Liver (tissue), 9 donors: Measurements from ENCODE around the gene PLCB4. TPM values are rescaled to one million over a fixed set of nuclear protein-coding genes. Genes with fewer than 3 reads are reported as not detected.

Experiments
- DNase-seq: peaks from one replicate; pipeline ENCODE4 v3.0.0-alpha.2; 2017; ENCODE audit warnings: low spot score
- H3K27ac ChIP-seq, 2 donors: one replicate each; pipeline ENCODE4 v1.7.0; 2013; ENCODE audit warnings: inconsistent platforms in 2 of 2, low read length in 2 of 2, control low read depth in 1 of 2, low read depth in 1 of 2, mild to moderate bottlenecking in 1 of 2
- H3K27me3 ChIP-seq, 4 donors: one replicate each; pipeline versions ENCODE4 v1.6.1 to v1.7.0; 2013; ENCODE audit warnings: low read length in 3 of 4, inconsistent platforms in 1 of 4, mild to moderate bottlenecking in 1 of 4, moderate library complexity in 1 of 4; ENCODE audit not compliant: control insufficient read depth in 4 of 4, insufficient read depth in 4 of 4
- H3K36me3 ChIP-seq, 4 donors: one replicate each; pipeline versions ENCODE4 v1.6.1 to v1.7.0; 2013; ENCODE audit warnings: low read length in 3 of 4, mild to moderate bottlenecking in 3 of 4, low read depth in 1 of 4, moderate library complexity in 1 of 4; ENCODE audit not compliant: control insufficient read depth in 4 of 4, insufficient read depth in 3 of 4
- H3K4me1 ChIP-seq, 4 donors: one replicate each; pipeline versions ENCODE4 v1.6.1 to v1.7.0; 2013; ENCODE audit warnings: low read length in 3 of 4, mild to moderate bottlenecking in 3 of 4, moderate library complexity in 1 of 4; ENCODE audit not compliant: control insufficient read depth in 4 of 4, insufficient read depth in 4 of 4
- H3K4me3 ChIP-seq, 3 donors: one replicate each; pipeline versions ENCODE4 v1.6.1 to v1.7.0; 2013; ENCODE audit warnings: low read length in 3 of 3, control low read depth in 1 of 3, low read depth in 1 of 3, mild to moderate bottlenecking in 1 of 3
- H3K9ac ChIP-seq, 2 donors: one replicate each; pipeline ENCODE4 v1.7.0; 2013; ENCODE audit warnings: low read length in 2 of 2, mild to moderate bottlenecking in 2 of 2, moderate library complexity in 2 of 2, control low read depth in 1 of 2, low read depth in 1 of 2
- H3K9me3 ChIP-seq, 4 donors: one replicate each; pipeline versions ENCODE4 v1.6.1 to v1.7.0; 2013; ENCODE audit warnings: low read length in 3 of 4; ENCODE audit not compliant: control insufficient read depth in 4 of 4
- EGR1 ChIP-seq, 2 donors: IDR thresholded peaks; 2 replicates each; pipeline ENCODE4 v1.6.1; 2016 to 2018; ENCODE audit warnings: antibody characterized with exemption in 2 of 2, low read depth in 2 of 2
- FOXA1 ChIP-seq: IDR thresholded peaks from 2 replicates; pipeline ENCODE4 v1.6.1; 2016; ENCODE audit warnings: antibody characterized with exemption
- FOXA2 ChIP-seq: IDR thresholded peaks from 2 replicates; pipeline ENCODE4 v1.6.1; 2016; ENCODE audit warnings: antibody characterized with exemption
- GABPA ChIP-seq, 2 donors: IDR thresholded peaks in 1 of 2; conservative IDR thresholded peaks in 1 of 2; 2 replicates each; pipeline ENCODE4 v1.6.1; 2016; ENCODE audit warnings: antibody characterized with exemption in 2 of 2, mild to moderate bottlenecking in 1 of 2, moderate library complexity in 1 of 2
- HNF4A ChIP-seq, 2 donors: conservative IDR thresholded peaks; 2 replicates each; pipeline ENCODE4 v1.6.1; 2016; ENCODE audit warnings: antibody characterized with exemption in 2 of 2, mild to moderate bottlenecking in 2 of 2
- HNF4G ChIP-seq: IDR thresholded peaks from 2 replicates; pipeline ENCODE4 v1.6.1; 2016; ENCODE audit warnings: antibody characterized with exemption
- JUND ChIP-seq, 2 donors: IDR thresholded peaks; 2 replicates each; pipeline ENCODE4 v1.6.1; 2016; ENCODE audit warnings: antibody characterized with exemption in 2 of 2
- NR2F2 ChIP-seq: IDR thresholded peaks from 2 replicates; pipeline ENCODE4 v1.6.1; 2016; ENCODE audit warnings: antibody characterized with exemption
- RAD21 ChIP-seq, 2 donors: IDR thresholded peaks; 2 replicates each; pipeline ENCODE4 v1.6.1; 2016; ENCODE audit warnings: antibody characterized with exemption in 2 of 2, mild to moderate bottlenecking in 2 of 2
- RXRA ChIP-seq, 2 donors: IDR thresholded peaks; 2 replicates each; pipeline ENCODE4 v1.6.1; 2017 to 2018; ENCODE audit warnings: antibody characterized with exemption in 2 of 2, mild to moderate bottlenecking in 1 of 2
- SP1 ChIP-seq: IDR thresholded peaks from 2 replicates; pipeline ENCODE4 v1.6.1; 2018; ENCODE audit warnings: antibody characterized with exemption, mild to moderate bottlenecking
- TAF1 ChIP-seq: conservative IDR thresholded peaks from 2 replicates; pipeline ENCODE4 v1.6.1; 2016; ENCODE audit warnings: antibody characterized with exemption, mild to moderate bottlenecking
- YY1 ChIP-seq: IDR thresholded peaks from 2 replicates; pipeline ENCODE4 v1.6.1; 2016; ENCODE audit warnings: antibody characterized with exemption, mild to moderate bottlenecking
- polyA plus RNA-seq, 2 donors: library from polyadenylated mRNA; stranded (reverse) in 1 of 2; unstranded in 1 of 2; fragments of 200-250 nt in 1 of 2; fragments of >200 nt in 1 of 2; fragmentation: Nextera tagmentation in 1 of 2; extraction: Ambion mirVana in 1 of 2; gene quantifications; one replicate each; pipeline versions ENCODE4 v1.2.1 to v1.2.3, GENCODE V29; 2013 to 2015
- total RNA-seq, 2 donors: library from RNA; depleted of rRNA; stranded (reverse); fragments of >200 nt; gene quantifications; one replicate each; pipeline ENCODE4 v1.2.3, GENCODE V29; 2014
- TF ChIP-seq, protein P1 (sequence below): IDR thresholded peaks from 2 replicates; pipeline ENCODE4 v1.6.1; 2016; ENCODE audit warnings: antibody characterized with exemption
- TF ChIP-seq, protein P2 (sequence below): fragments of 150-350 bp; IDR thresholded peaks from 2 replicates; pipeline ENCODE4 v1.5.1; 2017; ENCODE audit warnings: improper control_type of control experiment, low read depth, low read length; ENCODE audit not compliant: missing input control
- TF ChIP-seq, protein P3 (sequence below): IDR thresholded peaks from 2 replicates; pipeline ENCODE4 v1.6.1; 2016; ENCODE audit warnings: antibody characterized with exemption
- TF ChIP-seq, protein P4 (sequence below): IDR thresholded peaks from 2 replicates; pipeline ENCODE4 v1.6.1; 2016; ENCODE audit warnings: antibody characterized with exemption, mild to moderate bottlenecking
- TF ChIP-seq, protein P5 (sequence below): IDR thresholded peaks from 2 replicates; pipeline ENCODE4 v1.6.1; 2016; ENCODE audit warnings: antibody characterized with exemption
- donor health status: healthy.
- donor health status: healthy.
- donor health status: healthy.
- donor health status: healthy.
- donor health status: healthy.

Gene PLCB4
- total and polyA plus RNA-seq, 4 donors: 0.14 to 0.67 (median 0.30) TPM

DNA sequence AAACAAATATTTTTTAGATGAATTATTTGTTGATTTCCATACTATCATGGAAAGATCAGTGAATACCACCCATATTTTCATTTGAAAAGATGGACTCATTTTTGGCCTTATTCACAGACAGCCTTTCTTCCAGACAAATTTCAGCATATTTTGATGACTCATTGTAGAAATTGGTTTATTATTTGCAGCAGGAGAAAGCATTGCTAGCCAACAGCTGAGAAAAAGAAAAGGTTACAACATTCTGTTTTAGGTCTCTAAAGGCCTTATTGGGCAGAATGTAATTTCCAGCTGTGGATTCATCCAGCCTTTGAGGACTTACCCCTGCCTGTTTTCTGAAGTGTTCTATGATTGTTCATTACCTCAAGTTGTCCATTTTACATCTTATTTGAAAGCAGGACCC lies 201.9 kb downstream of the PLCB4 start:
- Histone ChIP-seq H3K9me3 (no peaks in the 10 kb centered on the region), H3K9ac (no peak overlapping the region), H3K4me3 (no peak overlapping the region), H3K36me3 (no peaks in the 10 kb centered on the region), H3K4me1 (no peaks in the 10 kb centered on the region), H3K27ac (no peak overlapping the region), H3K27me3 (no peaks in the 10 kb centered on the region)
- no peak for DNase-seq
- TF ChIP-seq RAD21 (IDR thresholded peaks at IDR 0.05) (no peak), SP1 (no peak), FOXA1 (no peak), NR2F2 (no peak), GABPA (IDR thresholded peaks at IDR 0.05 in 1 of 2, conservative IDR thresholded peaks at IDR 0.05 in 1 of 2) (no peak), HNF4G (no peak), HNF4A (conservative IDR thresholded peaks at IDR 0.05) (no peak), RXRA (IDR thresholded peaks at IDR 0.05) (no peak), JUND (IDR thresholded peaks at IDR 0.05) (no peak), YY1 (no peak), EGR1 (IDR thresholded peaks at IDR 0.05; ENCODE audit: low read depth in 2 of 2) (no peak), FOXA2 (no peak), TAF1 (no peak)
- TF ChIP-seq, protein P1, sequence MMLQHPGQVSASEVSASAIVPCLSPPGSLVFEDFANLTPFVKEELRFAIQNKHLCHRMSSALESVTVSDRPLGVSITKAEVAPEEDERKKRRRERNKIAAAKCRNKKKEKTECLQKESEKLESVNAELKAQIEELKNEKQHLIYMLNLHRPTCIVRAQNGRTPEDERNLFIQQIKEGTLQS: no peak
- TF ChIP-seq, protein P2, sequence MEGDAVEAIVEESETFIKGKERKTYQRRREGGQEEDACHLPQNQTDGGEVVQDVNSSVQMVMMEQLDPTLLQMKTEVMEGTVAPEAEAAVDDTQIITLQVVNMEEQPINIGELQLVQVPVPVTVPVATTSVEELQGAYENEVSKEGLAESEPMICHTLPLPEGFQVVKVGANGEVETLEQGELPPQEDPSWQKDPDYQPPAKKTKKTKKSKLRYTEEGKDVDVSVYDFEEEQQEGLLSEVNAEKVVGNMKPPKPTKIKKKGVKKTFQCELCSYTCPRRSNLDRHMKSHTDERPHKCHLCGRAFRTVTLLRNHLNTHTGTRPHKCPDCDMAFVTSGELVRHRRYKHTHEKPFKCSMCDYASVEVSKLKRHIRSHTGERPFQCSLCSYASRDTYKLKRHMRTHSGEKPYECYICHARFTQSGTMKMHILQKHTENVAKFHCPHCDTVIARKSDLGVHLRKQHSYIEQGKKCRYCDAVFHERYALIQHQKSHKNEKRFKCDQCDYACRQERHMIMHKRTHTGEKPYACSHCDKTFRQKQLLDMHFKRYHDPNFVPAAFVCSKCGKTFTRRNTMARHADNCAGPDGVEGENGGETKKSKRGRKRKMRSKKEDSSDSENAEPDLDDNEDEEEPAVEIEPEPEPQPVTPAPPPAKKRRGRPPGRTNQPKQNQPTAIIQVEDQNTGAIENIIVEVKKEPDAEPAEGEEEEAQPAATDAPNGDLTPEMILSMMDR: no peak
- TF ChIP-seq, protein P3, sequence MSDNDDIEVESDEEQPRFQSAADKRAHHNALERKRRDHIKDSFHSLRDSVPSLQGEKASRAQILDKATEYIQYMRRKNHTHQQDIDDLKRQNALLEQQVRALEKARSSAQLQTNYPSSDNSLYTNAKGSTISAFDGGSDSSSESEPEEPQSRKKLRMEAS: no peak
- TF ChIP-seq, protein P4, sequence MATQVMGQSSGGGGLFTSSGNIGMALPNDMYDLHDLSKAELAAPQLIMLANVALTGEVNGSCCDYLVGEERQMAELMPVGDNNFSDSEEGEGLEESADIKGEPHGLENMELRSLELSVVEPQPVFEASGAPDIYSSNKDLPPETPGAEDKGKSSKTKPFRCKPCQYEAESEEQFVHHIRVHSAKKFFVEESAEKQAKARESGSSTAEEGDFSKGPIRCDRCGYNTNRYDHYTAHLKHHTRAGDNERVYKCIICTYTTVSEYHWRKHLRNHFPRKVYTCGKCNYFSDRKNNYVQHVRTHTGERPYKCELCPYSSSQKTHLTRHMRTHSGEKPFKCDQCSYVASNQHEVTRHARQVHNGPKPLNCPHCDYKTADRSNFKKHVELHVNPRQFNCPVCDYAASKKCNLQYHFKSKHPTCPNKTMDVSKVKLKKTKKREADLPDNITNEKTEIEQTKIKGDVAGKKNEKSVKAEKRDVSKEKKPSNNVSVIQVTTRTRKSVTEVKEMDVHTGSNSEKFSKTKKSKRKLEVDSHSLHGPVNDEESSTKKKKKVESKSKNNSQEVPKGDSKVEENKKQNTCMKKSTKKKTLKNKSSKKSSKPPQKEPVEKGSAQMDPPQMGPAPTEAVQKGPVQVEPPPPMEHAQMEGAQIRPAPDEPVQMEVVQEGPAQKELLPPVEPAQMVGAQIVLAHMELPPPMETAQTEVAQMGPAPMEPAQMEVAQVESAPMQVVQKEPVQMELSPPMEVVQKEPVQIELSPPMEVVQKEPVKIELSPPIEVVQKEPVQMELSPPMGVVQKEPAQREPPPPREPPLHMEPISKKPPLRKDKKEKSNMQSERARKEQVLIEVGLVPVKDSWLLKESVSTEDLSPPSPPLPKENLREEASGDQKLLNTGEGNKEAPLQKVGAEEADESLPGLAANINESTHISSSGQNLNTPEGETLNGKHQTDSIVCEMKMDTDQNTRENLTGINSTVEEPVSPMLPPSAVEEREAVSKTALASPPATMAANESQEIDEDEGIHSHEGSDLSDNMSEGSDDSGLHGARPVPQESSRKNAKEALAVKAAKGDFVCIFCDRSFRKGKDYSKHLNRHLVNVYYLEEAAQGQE: no peak
- TF ChIP-seq, protein P5, sequence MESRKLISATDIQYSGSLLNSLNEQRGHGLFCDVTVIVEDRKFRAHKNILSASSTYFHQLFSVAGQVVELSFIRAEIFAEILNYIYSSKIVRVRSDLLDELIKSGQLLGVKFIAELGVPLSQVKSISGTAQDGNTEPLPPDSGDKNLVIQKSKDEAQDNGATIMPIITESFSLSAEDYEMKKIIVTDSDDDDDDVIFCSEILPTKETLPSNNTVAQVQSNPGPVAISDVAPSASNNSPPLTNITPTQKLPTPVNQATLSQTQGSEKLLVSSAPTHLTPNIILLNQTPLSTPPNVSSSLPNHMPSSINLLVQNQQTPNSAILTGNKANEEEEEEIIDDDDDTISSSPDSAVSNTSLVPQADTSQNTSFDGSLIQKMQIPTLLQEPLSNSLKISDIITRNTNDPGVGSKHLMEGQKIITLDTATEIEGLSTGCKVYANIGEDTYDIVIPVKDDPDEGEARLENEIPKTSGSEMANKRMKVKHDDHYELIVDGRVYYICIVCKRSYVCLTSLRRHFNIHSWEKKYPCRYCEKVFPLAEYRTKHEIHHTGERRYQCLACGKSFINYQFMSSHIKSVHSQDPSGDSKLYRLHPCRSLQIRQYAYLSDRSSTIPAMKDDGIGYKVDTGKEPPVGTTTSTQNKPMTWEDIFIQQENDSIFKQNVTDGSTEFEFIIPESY: no peak
